SK-N-SH treated with all-trans-retinoic acid at 6 μM for 48 hours (cell line): Measurements from ENCODE around the gene FBXO24.

Source experiments
- CREB5 ChIP-seq: fragments of 250-450 bp; sonication (Bioruptor Pico); IDR thresholded peaks from 2 replicates; pipeline ENCODE4 v1.5.1; 2020; ENCODE audit warnings: low read depth, mild to moderate bottlenecking, moderate library complexity
- CSRNP3 ChIP-seq: fragments of 250-450 bp; sonication (Bioruptor Pico); IDR thresholded peaks from 2 replicates; pipeline ENCODE4 v1.5.1; 2021; ENCODE audit warnings: mild to moderate bottlenecking, moderate library complexity
- ESRRG ChIP-seq: fragments of 250-450 bp; sonication (Bioruptor Pico); IDR thresholded peaks from 2 replicates; pipeline ENCODE4 v1.6.1; 2021; ENCODE audit warnings: mild to moderate bottlenecking
- PATZ1 ChIP-seq: fragments of 250-450 bp; sonication (Bioruptor Pico); IDR thresholded peaks from 2 replicates; pipeline ENCODE4 v1.8.0; 2020; ENCODE audit warnings: mild to moderate bottlenecking, moderate library complexity, borderline replicate concordance
- PPARA ChIP-seq: fragments of 250-450 bp; sonication (Bioruptor Pico); IDR thresholded peaks from 2 replicates; pipeline ENCODE4 v1.5.0; 2020; ENCODE audit warnings: mild to moderate bottlenecking, borderline replicate concordance
- ZC3H10 ChIP-seq: fragments of 250-450 bp; sonication (Bioruptor Pico); IDR thresholded peaks from 2 replicates; pipeline ENCODE4 v1.5.1; 2021; ENCODE audit warnings: mild to moderate bottlenecking, moderate library complexity

DNA sequence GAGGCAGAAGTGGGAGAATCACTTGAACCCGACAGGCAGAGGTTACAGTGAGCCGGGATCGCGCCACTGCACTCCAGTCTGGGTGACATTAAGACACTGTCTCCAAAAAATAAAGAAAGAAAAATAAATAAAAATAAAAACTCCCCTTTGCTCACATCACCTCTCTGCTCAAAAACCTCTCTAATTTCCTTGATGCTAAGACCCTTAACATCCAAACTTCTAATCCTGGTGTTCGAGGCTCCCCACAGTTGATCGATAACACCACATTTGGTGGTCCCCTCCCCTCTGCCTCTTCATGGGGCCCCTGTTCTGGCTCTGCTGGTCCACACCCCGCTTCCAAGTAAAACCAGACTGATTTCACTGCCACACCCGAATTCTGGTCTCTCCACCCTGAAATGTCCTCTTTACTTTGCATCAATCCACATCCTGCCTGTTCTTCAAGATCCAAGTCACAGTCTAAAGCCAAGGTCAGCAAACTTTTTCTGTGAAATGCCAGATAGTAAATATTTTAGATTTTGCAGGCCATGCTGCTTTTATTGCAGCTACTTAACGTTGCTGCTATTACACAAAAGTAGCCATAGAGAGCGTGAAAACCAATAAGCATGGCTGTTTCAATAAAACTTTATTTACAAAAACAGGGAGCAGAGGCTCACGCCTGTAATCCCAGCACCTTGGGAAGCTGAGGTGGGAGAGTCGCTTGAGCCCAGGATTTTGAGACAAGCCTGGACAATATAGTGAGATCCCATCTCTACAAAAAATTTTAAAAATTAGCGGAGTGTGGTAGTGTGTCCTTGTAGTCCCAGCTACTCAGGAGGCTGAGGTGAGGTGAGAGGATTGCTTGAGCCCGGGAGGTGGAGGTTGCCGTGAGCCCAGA is 38.1 kb downstream of the FBXO24 start:
- TF ChIP-seq ZC3H10 (CRISPR knock-in tag) (no peak), CREB5 (no peak), PATZ1 (CRISPR knock-in tag) (no peak), PPARA (CRISPR knock-in tag) (no peak), ESRRG (CRISPR knock-in tag) (no peak), CSRNP3 (CRISPR knock-in tag) (no peak)
